Stimulated activated CD8-positive, alpha-beta memory T cell treated with anti-CD3 and anti-CD28 coated beads, Interleukin-7, amount 100 ng/mL, for 24 hours (primary cell): ENCODE measurements around the gene WASF2.
"Not testable (repeated sequence)": the region's sequence is repeated elsewhere in the genome, so short reads cannot be mapped to it uniquely, and the experiment has no call there.

ENCODE experiments used
- DNase-seq: peaks from one replicate; pipeline ENCODE4 v3.0.0-alpha.2; 2020; ENCODE audit warnings: low read depth

Gene WASF2, protein sequence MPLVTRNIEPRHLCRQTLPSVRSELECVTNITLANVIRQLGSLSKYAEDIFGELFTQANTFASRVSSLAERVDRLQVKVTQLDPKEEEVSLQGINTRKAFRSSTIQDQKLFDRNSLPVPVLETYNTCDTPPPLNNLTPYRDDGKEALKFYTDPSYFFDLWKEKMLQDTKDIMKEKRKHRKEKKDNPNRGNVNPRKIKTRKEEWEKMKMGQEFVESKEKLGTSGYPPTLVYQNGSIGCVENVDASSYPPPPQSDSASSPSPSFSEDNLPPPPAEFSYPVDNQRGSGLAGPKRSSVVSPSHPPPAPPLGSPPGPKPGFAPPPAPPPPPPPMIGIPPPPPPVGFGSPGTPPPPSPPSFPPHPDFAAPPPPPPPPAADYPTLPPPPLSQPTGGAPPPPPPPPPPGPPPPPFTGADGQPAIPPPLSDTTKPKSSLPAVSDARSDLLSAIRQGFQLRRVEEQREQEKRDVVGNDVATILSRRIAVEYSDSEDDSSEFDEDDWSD

GRCh38 chr1:27489973-27490741, at the start of gene WASF2:
TSS of gene WASF2 (minus strand) at chr1:27490167. CDS start at chr1:27428890, 61,277 bp downstream.
- peak; percentile 94 for DNase-seq

DNA sequence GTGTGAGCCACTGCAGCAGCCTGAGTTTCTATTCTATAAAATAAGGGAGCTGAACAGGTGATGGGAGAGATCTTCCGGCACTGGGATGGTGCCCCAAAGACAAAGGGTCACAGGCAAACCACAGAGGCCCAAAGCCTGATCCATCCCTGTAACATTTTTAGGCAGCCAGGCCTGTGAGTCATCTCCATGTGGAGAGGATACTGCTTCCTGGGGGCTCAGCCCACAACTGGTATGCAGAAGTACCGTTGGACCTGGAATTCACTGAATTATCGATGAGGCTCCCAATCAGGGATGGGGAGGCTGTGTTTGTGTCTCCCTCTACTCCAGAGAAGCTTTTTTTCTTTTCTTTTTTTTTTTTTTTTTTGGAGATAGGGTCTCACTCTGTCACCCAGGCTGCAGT, 48.8 kb upstream of the WASF2 start:
- DNase-seq: no peak

GRCh38 chr1:27538305-27538676, 48.3 kb upstream of the WASF2 start:
- not testable (repeated sequence) for DNase-seq

DNA sequence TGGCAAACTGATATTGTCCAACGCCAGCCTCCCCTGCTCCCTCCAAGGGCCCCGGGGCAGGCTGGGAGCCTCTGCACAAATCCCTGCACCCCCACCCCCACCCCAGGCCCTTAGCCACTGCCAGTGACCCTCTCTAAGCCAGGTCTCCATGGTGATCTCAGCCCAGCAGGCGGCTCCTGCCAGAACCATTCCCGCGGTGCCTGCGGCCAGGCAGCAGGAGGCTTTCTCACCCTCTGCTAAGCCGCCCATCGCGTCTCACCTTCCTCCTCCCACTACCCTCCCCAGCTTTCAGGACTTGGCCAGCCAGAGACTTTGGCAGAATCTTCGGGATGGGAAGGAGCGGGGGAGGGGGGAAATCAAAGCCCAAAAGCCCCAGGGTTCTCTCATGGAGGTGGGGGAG, 46.8 kb upstream of the WASF2 start:
- DNase-seq: no peak

- no peak for DNase-seq
These were observed 46.2 kb upstream of the WASF2 start for GRCh38 chr1:27536010-27536757.

DNA sequence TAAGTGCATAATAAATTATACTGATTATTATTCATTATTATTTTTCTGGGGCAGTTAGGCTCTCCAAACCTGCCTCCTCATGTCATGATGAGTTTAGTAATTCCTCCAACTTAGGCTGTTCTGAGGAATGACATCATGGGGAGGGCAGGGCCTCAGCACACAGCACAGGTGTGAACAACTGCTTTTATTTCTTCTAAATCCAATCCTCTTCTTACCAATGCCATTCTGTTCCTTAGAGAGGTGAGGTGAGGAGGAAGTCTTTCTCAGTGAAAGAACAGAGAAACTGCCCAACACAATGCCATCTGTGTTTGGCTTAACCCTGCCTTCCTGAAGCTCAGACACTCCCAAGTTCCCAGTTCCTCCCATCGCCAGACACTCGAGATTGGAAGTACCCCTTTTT, 45.4 kb upstream of the WASF2 start:
- no peak for DNase-seq

DNA sequence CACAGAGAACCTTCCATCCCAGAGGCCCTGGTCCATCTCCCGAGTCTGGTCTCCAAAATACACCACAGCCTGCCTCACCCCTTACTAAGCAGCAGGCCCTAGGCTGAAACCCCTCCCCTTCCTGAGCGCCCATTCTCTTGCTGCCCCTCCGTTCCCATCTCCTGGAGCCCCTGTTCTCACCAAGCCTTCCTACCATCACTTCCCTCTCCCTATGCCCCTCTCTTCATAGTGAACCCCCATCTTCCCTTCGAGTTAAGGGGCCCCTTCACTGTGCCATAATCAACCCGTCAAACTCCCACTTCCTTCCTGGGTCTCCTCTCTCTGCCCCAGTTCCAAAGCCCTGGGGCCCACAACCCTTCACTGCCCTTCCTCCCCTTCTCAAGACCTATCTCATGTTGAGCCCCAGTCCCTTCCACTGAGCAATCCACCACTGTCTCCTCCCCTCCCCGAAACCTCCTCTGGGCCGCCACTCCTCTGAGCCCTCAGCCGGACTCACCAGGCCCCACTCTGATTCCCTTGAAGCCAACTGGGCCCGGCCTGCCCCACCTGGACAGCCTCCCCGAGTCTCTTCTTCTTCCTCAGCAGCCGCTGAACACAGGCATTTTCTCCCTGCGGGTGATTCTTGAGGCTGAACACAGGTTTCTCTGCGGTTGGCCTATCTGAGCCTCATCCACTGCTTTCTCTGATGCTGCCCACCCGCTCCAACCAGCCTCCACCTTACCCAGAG, 42.2 kb upstream of the WASF2 start:
- no peak for DNase-seq

GRCh38 chr1:27530192-27530591, 40.2 kb upstream of the WASF2 start:
- no peak for DNase-seq

DNA sequence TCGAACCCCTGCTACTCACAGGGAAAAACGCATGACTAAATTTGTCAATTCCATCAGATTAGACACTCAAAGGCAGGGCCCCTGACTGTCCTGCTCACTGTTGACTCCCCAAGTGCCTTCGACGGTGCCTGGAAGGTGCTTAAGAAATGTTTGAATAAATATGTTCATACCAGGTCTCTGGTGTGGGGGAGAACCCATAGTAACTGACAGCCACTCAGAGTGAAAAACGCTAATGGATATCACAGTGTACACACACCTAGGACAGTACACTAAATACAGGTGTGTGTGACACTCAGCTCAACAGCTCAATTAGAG, 39.7 kb upstream of the WASF2 start:
- DNase-seq: no peak

DNA sequence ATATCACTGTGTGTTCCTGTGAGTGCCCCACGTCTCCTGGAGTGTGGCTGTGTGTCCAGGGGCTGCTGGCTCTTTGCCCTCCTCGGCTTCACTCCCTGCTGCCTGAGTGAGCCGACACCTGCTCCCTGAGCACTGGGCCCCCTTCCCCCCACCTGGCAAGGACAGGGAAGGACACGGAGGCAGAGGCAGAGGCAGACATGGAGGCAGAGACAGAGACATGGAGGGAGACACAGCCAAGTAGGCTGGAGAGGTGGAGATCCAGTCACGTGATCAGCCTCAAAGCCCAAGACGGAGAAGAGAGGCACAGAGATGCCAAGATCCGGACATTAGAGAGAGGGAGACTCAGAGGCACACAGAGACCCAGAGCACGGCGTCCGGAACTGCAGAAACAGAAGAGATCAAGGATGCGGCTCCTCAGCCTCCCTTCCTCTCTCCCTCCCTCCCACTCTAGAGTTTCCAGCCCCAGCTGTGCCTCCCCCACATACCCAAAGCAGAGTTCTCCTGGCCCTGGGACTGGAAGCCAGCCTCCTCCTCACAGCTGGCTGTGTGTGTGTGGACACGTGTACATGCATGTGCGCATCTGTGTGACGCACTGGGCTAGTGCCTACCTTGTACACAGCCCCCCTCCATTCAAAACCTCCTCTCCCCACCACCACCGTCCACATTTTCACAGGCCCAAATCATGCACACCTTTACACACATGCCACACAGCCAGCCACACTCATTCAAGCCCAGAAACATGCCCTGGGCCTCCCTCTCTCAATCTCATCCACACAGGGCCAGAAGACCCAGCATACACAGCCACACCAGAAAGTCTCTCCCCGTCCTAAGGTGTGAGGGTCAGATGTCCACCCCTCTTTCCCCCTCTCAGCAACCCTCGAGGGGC, 39.1 kb upstream of the WASF2 start:
- DNase-seq: no peak

DNA sequence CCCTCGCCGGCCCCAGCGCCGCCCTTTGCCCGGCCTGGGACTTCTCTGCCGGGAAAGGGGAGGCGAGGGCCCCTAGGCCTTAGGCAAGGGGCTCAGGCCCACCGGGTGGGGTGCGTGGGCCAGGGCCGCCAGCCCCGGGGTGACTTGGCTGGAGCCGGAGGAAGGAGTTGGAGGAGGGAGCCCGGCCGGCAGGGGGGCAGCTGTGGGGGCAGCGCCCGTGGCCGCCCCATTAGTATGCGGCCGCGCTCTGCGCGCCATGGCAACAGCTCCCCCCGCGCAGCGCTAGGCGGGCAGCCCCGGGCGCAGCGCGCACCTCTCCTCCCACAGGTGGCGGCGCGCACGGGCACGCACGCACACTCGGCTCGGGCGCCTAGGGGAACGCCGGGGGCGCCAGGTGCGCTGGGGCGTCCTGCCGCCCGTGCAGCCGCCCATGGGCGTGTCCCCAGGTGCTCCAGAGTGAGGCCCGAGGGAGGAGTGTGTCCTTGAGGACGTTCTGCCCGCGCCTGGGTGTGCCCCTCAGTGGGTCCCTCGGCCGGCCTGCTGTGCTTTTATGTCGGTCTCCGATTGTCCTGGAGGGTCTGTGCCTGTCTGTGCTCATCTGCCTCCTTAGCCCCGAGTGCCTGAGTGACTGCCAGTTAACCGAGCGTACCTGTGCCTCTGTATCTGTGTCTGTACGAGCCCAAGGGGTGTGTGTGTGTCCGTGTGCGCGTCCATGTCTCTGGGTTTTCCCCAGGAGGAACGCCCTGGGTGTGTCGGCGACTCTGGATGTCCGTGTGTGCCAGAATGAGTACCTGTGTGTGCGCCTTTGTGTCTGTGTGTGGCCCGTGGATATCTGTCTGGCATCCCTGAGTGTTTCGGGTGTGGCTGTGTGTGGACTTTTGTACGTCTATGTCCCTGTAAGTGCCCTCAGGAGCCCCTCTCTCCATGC, 38.2 kb upstream of the WASF2 start:
- DNase-seq: no peak

- DNase-seq: no peak
These were observed 37.4 kb upstream of the WASF2 start for GRCh38 chr1:27527223-27527889.

GRCh38 chr1:27526569-27527222, 36.7 kb upstream of the WASF2 start:
- DNase-seq: no peak

- no peak for DNase-seq
These were observed 35.6 kb upstream of the WASF2 start for GRCh38 chr1:27525296-27526272.

- DNase-seq: no peak
These were observed 33.5 kb upstream of the WASF2 start for GRCh38 chr1:27523337-27524020.

DNA sequence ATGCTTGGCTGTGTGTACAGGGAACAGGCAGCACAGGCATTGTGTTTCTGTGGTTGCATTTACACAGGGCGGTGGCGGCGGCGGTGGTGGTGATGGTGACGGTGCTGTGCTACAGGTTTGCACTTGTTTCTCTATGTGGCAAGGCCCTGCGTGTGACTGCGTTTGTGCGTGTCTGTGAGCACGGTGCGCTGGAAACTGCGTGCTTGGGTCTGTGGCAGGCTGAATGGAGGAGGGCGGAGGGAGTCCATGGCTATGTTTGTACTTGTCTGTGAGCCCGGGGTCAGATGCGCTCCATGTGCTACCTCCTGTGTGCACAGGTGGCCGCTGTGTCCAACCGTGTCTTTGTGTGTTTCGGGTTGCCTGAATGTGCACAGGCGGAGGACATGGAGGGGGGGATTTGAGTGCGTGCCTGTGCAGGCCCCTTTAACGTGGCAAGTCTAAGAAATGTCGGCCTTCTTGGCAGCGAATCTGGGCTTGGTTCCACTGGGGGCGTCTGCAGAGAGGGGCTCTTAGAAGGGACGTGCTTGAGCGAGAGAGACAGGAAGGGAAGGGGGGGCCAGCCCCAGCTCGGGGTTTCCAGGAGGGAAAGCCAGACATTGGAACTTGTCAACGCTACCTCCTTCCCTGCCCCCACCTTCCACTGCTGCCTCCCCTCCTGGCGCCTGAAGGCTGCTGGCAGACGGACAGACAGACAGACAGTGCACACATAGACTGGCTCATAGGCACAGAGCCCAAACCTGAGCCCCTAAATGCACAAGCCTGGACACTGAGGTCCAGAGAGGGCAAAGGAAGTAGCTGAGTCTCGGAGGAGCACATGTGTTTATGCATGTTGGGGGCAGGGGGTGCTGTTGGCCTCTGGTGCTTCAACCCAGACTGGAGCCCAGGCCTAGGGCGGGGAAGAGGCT, 32.7 kb upstream of the WASF2 start:
- DNase-seq: peak; percentile 53
